Measurements from ENCODE around the gene EWSR1.

EWSR1 gene

DNA sequence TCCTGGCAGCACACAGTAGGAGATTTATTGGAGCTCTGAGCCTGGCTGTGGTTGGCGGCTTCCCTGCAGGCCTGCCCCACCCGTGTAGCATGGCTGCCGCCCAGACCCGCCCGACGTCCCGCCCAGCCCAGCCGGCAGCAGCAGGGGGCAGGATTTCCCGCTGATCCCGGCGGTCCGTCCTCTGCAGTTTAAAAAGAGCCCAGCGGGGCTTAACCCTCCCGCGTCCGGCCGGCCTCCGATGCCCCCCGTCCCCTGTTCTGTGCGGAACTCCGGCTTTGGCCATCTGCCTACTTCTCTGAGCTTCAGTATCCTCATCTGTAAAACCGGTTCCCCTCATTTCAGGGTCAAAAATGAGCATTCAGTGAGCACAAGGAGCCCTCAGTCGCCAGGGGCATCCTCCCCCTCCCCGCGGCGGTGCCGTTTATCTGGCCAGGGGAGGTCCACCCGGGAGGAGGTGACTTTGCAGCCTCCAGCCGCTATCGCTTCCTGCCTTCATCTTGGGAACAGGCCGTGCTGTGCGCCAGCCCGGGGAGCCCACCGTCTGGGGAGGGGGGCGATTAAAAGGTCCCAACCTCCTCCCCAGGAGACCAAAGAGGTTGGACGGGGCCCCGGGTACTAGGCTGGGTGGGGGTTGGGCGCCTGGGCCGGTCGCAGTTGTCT lies 38.2 kb downstream of the EWSR1 start, which contains the start of gene GAS2L1:
Gene GAS2L1, plus strand, starts transcription at position 476 of the 660 bp plus-strand sequence. CDS start 1,456 bp downstream, outside the sequence.
- no peak for DNase-seq (ENCODE audit: low read depth)
- in situ Hi-C loops (cut with HindIII; ENCODE audit: low sequenced_read_pairs): no loop called here
- peak within 1 kb of the TSS; percentile 66 for H3K4me3 ChIP-seq (ENCODE audit: low read depth, low read length)
- peak; percentile 27 for TF ChIP-seq CTCF (IDR thresholded peaks at IDR 0.05; ENCODE audit: low read depth, low read length, missing control alignments)

DNA sequence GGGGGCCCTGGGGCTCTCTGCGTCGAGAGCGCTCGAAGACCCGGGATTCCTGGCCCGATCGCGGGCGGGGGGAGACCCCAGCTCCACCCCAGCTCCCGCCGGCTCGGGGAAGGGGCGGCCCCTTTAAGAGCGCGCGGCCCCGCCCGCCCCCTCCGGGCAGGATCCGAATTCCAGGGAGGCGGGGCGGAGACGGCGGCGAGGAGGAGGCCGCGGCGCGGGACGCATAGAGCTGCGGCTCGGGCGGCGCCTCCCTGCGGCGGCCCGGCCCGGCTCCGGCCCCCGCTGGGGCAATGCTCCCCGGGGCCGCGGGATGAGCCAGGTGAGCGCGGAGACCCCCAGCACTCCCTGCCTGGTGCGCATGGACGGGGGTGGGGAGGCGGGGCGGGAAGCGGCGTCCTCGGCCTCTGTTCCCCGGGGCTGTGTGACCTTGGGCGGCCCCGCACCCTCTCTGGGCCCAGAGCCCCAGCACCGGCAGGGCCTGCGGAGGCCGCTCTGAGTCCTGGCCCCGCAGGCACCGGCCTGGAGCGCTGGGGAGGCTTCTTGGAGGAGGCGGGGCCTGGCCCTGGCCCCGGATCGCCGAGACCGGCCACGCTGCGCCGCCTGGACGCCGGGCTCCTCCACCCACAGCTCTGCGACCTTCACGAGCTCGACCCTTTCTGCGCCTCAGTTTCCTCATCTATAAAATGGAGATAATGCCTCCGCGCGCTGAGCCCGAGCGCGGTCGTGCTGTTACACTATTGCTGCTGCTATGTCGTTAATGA lies 38.9 kb downstream of the EWSR1 start:
- TF ChIP-seq CTCF (IDR thresholded peaks at IDR 0.05; ENCODE audit: low read depth, low read length, missing control alignments): no peak
- DNase-seq (ENCODE audit: low read depth): no peak
- in situ Hi-C loops (cut with HindIII; ENCODE audit: low sequenced_read_pairs): no loop called here
- peak overlapping the region; percentile 66 for H3K4me3 ChIP-seq (ENCODE audit: low read depth, low read length)

- peak overlapping the region; percentile 66 for H3K4me3 ChIP-seq (ENCODE audit: low read depth, low read length)
- no peak for TF ChIP-seq CTCF (IDR thresholded peaks at IDR 0.05; ENCODE audit: low read depth, low read length, missing control alignments)
- DNase-seq (ENCODE audit: low read depth): no peak
- in situ Hi-C loops (cut with HindIII; ENCODE audit: low sequenced_read_pairs): no loop called here
These were observed 39.6 kb downstream of the EWSR1 start for GRCh38 chr22:29307596-29308147.

- no peak for TF ChIP-seq CTCF (IDR thresholded peaks at IDR 0.05; ENCODE audit: low read depth, low read length, missing control alignments)
- H3K4me3 ChIP-seq (ENCODE audit: low read depth, low read length): peak overlapping the region; percentile 66
- in situ Hi-C loops (cut with HindIII; ENCODE audit: low sequenced_read_pairs): no loop called here
- DNase-seq (ENCODE audit: low read depth): no peak
These were observed 40.2 kb downstream of the EWSR1 start for GRCh38 chr22:29308148-29308790.

- in situ Hi-C loops (cut with HindIII; ENCODE audit: low sequenced_read_pairs): no loop called here
- DNase-seq (ENCODE audit: low read depth): peak; percentile 73
- H3K4me3 ChIP-seq (ENCODE audit: low read depth, low read length): peak overlapping the region; percentile 66
- TF ChIP-seq CTCF (IDR thresholded peaks at IDR 0.05; ENCODE audit: low read depth, low read length, missing control alignments): no peak
These were observed 40.8 kb downstream of the EWSR1 start for GRCh38 chr22:29308791-29309262.

Data from astrocyte of the cerebellum (primary cell).